Fibroblast of peridontal ligament (primary cell): ENCODE data around the gene NGEF.
"Not testable (repeated sequence)": the region's sequence is repeated elsewhere in the genome, so short reads cannot be mapped to it uniquely, and the experiment has no call there.

Experiments
- DNase-seq: peaks from one replicate; pipeline ENCODE4 v3.0.0-alpha.2; 2010; ENCODE audit errors: extremely low read depth

The NGEF gene

GRCh38 chr2:233013027-233013461, at the start of gene NGEF:
Gene NGEF, minus strand, starts transcription at chr2:233013256. Its CDS starts 38,366 bp downstream, at chr2:232974890.
- DNase-seq = no peak

- no peak for DNase-seq
Measured at GRCh38 chr2:233062451-233062850, 49.4 kb upstream of the NGEF start.

GRCh38 chr2:233061591-233062450, 48.8 kb upstream of the NGEF start:
- DNase-seq = no peak

- DNase-seq = no peak
Measured at GRCh38 chr2:233060980-233061590, 48.0 kb upstream of the NGEF start.

GRCh38 chr2:233060501-233060979, 47.5 kb upstream of the NGEF start:
- no peak for DNase-seq

- DNase-seq = no peak
Measured at GRCh38 chr2:233059797-233060500, 46.9 kb upstream of the NGEF start, which contains the start of gene INPP5D. Gene INPP5D, plus strand, starts transcription at chr2:233060342. Its CDS starts 137 bp downstream, at chr2:233060479.

GRCh38 chr2:233059547-233059796, 46.4 kb upstream of the NGEF start:
- no peak for DNase-seq

GRCh38 chr2:233058717-233059546, 45.9 kb upstream of the NGEF start:
- no peak for DNase-seq

GRCh38 chr2:233056961-233057605, 44.0 kb upstream of the NGEF start:
- no peak for DNase-seq

- no peak for DNase-seq
Measured at GRCh38 chr2:233055362-233055761, 42.3 kb upstream of the NGEF start.

GRCh38 chr2:233053928-233054784, 41.1 kb upstream of the NGEF start:
- peak; percentile 13 for DNase-seq

GRCh38 chr2:233052517-233052916, 39.5 kb upstream of the NGEF start:
- DNase-seq = not testable (repeated sequence)

GRCh38 chr2:233051241-233052149, 38.4 kb upstream of the NGEF start:
- DNase-seq = peak; percentile 31

- no peak for DNase-seq
Measured at GRCh38 chr2:233049194-233049761, 36.2 kb upstream of the NGEF start.

- DNase-seq = no peak
Measured at GRCh38 chr2:233048569-233049193, 35.6 kb upstream of the NGEF start.

- no peak for DNase-seq
Measured at GRCh38 chr2:233047667-233048066, 34.6 kb upstream of the NGEF start.

- DNase-seq = no peak
Measured at GRCh38 chr2:233047206-233047605, 34.1 kb upstream of the NGEF start.

- DNase-seq = no peak
Measured at GRCh38 chr2:233044974-233045605, 32.0 kb upstream of the NGEF start.
